ENCODE measurements around the gene BUD31.
"Not testable (repeated sequence)": the region's sequence is repeated elsewhere in the genome, so short reads cannot be mapped to it uniquely, and the experiment has no call there.

BUD31 gene

DNA sequence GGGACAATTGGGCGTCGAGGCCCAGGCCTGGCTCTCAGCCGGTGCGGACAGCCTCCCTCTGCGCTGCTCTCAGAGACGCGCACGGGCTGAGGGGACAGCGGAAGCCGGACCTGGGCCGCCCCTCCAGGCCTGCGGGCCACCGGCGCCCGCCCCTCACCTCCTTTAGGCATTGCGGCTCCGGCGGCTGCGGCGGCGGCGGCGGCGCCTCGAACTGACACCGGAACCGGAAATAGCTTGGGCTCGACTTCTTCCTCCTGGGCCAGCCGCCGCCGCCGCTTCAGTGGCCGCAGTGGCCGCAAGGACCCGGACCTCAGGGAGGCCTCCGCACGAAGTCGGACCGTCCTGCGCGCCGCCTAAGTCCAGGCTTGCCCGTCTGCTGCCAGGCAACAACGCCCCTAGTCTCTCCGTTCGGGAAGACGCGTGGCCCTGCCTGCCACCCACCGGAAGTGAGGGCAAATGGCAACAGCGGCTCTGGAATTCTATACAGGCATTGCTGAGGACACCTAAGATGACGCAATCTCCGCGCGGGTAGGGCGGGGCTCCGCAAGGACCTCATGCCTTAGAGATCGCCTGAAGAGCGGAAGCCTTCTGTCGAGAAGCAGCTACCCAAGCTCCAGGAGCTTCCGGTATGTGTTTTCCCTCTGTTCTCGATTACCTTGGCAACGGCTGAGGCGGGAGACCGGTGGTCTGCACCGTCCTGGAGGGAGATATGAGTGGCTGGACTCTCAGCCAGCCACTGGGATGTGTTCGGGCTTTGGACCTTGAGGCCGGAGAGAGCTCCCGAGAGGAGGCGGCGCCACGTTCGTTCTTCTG lies at the start of gene BUD31, which contains the start of gene PDAP1:
BUD31 (plus strand) TSS at position 591 of the 813 bp plus-strand sequence. CDS start 2,124 bp downstream, outside the sequence.
PDAP1 (minus strand) TSS at position 219 of the 813 bp plus-strand sequence; CDS start at position 170, 49 bp downstream.
- DNase-seq (ENCODE audit: low read depth in 1 of 2, low spot score in 1 of 2): peak; percentile 91 to 94

DNA sequence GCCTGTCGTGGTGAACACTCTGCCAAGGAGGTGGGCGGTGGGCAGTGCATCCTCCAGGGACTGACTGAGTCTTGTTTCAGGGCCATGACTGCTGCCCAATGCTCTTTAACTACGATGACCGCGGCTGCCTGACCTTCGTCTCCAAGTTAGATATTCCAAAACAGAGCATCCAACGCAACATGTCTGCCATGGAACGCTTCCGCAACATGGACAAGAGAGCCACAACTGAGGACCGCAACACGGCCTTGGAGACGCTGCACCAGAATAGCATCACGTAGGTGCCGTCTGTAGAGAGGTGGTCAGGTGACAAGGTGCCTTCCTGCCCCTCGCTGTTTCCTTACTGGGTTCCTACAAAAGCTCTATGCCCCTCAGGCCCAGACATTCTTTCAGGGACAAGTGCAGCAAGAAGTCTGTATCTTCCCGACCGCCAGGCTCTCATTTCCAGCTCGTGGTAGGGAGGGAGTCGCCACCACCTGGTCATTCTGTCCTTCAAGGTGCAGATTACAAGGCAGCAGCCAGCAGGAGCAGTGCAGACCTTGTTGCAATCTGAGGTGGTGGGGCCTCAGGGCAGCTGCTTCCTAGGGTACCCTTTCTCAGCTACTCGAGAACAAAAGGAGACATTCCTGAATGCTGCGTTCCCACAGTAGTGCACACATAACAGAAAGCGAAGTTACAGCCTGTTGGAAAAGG lies 49.2 kb upstream of the BUD31 start:
- no peak for DNase-seq (ENCODE audit: low read depth in 1 of 2, low spot score in 1 of 2)

DNA sequence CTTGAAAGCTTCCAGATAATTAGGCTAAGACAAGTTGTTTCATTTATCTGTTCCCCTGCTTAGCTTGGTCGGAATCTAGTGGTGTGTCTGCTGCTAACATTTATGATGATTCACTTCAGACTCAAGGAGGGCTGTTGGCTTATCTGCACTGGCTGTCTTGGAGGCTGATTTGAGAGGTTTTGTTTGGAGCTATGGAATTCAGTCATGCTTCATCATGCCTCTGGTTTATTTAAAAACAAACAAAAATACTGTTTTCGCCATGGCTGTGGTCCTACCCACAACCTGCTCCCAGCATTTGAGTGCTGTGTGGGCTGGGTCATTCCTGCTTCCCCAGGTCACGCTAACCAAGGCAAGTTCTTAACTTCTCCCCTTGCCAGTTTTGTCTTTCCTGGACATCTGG lies 46.0 kb upstream of the BUD31 start:
- DNase-seq (ENCODE audit: low read depth in 1 of 2, low spot score in 1 of 2): no peak

DNA sequence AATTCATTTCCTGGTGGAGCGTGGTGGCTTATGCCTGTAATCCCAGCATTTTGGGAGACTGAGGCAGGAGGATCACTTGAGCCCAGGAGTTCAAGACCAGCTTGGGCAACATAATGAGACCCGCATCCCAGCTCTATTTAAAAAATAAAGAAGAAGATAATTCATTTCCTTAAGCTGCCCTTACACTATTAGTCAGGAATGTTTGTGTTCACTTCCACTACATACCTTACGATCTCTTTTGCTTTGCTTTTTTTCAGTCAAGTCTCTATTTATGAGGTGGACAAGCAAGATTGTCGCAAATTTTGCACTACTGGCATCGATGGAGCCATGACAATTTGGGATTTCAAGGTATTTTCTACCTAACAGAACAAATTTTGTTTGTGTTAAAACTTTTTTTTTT lies 45.5 kb upstream of the BUD31 start:
- DNase-seq (ENCODE audit: low read depth in 1 of 2, low spot score in 1 of 2): no peak

DNA sequence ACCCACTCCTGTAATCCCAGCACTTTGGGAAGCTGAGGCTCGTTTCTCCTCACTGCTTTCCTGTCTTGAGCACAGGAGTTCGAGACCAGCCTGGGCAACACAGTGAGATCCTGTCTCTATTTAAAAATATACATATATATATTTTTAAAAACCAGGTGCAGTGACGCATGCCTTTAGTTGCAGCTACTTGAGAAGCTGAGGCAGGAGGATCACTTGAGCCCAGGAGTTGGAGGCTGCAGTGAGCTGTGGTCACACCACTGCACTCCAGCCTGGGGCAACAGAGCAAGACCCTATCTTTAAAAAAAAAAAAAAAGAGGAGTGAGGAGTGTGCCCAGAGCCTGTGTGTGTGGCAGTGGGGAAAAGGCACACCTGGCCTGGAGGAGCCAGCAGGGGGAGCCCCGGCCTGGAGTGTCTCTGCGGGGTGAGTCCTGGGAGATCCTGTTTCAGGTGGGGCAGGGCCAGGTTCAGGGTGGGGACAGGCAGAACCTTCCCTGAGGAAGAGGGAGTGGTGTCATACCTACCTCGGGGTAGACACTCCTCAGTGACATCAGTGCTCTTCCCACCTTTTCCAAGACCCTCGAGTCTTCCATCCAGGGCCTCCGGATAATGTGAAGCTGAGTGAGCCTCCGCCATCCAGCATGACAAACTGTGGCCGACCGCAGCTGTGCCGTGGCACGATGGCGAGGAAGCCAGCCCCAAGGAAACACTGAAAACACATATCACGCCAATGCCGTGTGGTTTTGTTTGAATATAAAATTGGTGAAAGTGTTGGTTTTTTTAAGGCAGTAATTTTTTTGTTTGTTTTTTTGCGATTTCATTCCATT lies 43.2 kb upstream of the BUD31 start:
- peak; percentile 30 to 50 for DNase-seq (ENCODE audit: low read depth in 1 of 2, low spot score in 1 of 2)

DNA sequence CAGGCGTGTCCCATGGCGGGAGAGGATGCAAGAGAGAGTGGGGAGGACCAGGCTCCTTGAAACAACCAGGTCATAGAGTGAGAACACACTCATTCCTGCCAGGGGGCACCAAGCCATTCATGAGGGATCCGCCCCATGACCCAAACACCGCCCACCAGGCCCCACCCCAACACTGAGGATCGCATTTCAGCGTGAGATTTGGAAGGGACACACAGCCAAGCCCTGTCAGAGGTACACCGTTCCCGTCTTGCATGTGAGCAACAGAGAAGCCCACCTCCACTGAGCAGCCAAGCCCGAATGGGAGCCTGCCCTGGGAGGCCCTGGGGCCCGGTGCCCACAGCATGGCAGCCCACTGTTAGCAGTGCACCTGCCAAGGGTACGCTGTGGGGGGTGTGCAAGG lies 42.1 kb upstream of the BUD31 start:
- DNase-seq (ENCODE audit: low read depth in 1 of 2, low spot score in 1 of 2): no peak

DNA sequence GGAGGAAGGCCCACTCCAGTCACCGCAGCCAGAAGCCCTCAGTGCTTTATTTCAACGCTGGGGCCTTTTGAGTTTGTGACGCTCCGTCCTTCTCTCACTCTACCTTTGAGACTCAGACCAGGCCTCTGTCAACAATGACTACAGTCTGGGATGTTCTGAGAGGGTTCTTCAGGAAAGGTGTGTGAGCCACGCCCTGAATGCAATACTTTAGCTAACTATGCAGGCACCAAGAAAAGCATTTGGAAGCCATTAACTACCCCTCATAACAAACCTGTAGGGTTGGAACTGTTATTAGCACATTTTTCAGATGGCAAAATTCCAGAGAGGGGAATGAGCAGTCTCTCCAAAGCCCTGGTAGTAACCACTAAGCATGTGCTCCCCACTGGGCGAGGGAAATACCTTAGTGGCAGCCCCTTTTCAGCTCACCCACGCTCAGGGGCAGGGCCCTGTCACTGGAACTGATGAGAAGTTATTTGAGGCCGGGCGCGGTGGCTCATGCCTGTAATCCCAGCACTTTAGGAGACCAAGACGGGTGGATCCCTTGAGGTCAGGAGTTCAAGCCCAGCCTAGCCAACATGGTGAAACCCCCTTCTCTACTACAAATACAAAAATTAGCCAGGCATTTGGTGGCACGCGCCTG lies 39.9 kb upstream of the BUD31 start:
- no peak for DNase-seq (ENCODE audit: low read depth in 1 of 2, low spot score in 1 of 2)

DNA sequence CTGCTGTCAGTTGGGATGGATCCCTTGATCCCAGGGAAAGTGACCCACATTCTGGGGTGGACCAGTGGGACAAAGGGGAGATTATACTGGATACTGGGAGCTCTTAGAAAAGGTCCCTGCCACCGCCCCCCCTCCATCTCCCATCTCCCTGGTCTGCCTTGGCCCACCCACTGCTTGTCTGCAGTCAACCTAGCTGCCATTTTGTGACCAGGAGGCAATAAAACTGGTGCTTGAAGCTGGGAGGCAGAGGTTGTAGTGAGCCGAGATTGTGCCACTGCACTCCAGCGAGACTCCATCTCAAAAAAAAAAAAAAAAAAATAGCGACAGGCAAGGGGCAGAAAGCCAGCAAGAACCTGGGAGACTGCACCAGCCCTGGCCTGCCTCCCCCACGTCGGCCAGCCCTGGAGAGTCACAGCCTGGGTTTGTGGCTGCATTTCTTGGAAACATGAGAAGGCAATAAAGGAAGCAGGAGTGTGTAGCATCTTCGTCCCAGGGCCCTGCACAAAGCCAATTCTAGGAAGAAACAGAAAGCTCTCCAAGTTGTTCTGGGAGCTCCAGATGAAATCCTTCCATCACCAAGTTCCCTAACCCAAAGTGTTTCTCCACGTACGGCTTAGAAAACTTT lies 38.9 kb upstream of the BUD31 start:
- no peak for DNase-seq (ENCODE audit: low read depth in 1 of 2, low spot score in 1 of 2)

DNA sequence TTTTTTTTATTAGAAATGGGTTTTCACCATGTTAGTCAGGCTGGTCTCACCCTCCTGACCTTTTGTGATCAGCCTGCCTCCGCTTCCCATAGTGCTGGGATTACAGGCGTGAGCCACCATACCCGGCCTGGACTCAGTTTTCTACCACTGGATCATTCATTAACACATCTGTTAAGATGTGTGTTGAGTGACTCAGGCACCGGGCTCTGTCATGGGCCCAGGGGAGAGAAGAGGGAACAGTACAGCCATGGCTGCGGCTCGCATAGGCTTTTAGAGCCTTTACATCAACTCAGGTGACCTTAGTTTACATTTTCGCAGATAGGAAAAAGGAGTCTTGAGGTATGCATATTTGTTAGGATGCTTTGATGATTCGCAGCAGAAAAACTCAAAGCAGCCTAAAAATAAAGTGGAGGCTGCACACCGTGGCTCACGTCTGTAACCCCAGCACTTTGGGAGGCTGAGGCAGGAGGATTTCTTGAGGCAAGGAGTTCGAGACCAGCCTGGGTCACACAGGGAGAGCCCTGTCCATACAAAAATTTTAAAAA lies 37.3 kb upstream of the BUD31 start:
- DNase-seq (ENCODE audit: low read depth in 1 of 2, low spot score in 1 of 2): no peak

DNA sequence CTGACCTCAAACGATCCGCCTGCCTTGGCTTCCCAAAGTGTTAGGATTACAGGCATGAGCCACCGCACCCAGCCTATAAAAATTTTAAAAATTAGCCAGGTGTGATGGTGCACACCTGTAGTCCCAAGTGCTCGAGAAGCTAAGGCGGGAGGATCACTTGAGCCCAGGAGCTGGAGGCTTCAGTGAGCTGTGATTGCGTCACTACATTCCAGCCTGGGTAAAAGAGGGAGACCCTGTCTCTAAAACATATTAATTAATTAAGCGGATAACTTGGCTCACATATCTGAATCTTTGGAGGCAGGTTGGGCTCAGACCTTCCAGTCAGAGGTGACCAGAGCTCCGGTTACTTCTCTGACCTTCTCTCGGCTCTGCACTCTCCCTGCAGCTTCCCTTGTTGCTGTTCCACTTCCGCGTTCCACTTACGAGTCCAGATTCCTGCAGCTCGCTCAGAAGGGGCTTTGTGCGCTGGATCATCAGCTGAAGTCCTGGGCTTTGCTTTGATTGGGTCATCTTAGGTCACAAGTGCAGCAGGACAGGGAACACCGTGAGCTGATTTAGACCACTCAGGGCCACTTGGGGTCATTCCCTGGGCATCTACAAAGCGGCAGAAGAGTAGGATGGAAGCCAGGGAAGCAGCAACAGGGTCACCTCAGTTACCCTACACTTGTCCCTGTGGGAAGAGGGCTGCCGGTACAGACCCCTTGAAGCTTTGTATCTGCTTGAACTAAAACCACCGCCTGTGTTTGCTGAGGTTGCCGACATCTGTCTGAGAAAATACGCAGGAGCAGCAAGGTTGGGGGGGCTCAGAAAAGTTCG lies 36.3 kb upstream of the BUD31 start:
- DNase-seq (ENCODE audit: low read depth in 1 of 2, low spot score in 1 of 2): no peak

DNA sequence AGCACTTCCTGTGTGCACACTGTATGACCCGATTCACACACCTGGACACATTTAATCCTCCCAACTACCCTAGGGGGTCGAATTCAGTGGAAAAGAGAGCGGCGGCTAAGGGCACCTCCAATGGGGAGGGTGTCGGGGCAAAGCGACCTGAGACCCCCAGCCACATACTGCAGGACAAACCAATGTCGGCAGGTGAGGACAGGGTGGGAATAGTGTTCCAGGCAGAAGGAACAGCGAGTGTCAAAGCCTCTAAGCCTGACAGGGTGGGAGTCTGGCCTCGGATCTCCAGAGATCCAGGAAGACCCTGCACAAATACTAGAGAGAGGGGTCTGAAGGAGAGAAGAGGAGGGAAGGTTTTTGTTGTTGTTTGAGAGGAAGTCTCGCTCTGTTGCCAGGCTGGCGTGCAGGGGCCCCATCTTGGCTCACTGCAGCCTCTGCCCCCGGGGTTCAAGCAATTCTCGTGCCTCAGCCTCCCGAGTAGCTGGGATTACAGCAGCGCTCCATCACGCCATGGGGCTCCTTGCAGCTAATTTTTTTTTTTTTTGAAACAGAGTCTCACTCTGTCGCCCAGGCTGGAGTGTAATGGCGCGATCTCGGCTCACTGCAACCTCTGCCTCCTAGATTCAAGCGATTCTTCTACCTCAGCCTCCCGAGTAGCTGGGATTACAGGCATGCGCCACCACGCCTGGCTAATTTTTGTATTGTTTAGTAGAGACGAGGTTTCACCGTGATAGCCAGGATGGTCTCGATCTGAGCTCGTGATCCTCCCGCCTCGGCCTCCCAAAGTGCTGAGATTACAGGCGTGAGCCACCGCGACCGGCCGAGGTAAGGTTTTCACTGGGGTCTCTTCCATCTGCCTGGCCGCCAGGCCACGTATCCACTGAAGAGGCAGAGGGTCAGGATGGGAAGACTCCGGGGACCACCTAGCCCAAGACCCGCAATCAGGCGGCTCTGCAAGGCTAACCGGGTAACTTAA lies 35.4 kb upstream of the BUD31 start:
- no peak for DNase-seq (ENCODE audit: low read depth in 1 of 2, low spot score in 1 of 2)

DNA sequence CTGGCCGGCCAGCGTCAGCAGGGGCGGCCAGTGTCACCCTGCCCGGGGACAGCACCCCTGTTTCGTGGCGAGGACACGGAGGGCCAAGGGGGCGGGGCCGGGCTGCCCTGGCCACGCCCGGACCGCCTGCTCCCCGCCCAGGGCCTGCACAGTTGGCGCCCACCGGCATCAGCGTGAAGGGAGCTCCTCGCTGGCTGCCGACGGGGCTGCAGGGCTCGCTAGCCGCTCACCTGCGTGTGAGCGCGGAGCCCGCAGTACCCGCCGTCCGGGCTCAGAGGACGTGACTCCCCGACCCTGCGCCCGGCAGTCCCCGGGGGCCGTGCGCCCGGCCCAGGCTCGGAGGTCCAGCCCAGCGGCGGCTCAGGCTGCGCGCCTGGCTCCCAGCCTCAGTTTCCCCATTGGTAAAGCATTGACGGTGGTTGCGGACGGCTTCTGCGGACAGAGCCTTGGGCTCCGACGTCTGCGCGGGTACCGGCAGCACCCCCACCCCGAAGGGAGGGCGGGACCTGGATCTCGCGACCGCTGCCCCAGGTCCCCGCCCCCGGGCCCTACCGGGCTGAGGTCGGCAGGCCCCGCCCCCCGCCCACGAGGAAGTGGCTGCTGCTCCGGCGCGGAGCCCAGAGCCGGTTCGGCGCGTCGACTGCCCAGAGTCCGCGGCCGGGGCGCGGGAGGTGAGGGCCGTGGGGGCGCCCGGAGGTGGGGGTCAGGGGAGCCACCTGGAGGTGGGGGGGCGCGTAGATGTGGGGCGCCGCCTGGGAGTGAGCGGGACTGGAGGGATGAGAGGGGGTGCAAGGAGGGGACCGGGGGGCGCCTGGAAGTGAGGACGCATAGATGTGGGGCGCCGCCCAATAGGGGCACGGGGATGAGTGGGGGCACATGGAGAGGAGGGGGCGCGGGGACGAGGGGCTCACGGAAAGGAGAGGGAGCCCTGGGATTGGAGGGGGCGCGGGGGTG lies 34.4 kb upstream of the BUD31 start, which contains the start of gene ARPC1B:
ARPC1B (plus strand) TSS at position 620 of the 954 bp plus-strand sequence. CDS start 10,985 bp downstream, outside the sequence.
- peak; percentile 70 to 80 for DNase-seq (ENCODE audit: low read depth in 1 of 2, low spot score in 1 of 2)

DNA sequence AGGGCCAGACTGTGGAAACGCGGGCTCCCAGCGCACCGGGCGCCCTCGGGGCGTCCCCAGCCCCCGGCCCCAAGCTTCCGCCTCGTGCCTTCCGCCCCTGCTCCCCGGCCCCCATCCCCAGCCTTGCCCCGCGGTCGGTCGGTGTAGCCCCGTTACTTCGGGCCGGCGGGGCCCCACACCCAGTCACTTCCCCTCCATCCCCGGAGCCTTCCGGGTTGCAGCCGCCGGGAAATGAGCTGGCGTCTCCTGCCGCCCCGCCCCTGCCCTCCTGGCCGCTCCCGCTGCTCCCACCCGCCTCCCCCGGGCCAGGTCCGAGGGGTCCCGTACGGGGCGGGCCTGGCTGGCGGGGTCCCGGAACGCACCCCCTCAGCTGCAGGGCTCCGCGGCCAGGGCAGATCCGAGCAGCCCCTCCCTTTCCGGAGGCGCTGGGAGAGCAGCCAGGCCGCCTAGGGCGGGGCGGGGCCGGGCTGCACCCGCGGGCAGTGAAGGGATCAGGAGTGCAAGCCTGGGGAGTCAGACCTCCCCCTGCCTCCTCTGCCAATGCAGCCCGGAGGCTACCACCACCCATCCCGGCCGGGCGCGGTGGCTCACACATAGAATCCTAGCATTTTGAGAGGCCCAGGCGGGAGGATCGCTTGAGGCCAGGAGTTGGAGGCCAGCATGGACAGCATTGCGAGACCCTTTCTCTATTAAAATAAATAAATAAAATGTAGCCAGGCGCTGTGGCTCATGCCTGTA lies 33.5 kb upstream of the BUD31 start:
- no peak for DNase-seq (ENCODE audit: low read depth in 1 of 2, low spot score in 1 of 2)

DNA sequence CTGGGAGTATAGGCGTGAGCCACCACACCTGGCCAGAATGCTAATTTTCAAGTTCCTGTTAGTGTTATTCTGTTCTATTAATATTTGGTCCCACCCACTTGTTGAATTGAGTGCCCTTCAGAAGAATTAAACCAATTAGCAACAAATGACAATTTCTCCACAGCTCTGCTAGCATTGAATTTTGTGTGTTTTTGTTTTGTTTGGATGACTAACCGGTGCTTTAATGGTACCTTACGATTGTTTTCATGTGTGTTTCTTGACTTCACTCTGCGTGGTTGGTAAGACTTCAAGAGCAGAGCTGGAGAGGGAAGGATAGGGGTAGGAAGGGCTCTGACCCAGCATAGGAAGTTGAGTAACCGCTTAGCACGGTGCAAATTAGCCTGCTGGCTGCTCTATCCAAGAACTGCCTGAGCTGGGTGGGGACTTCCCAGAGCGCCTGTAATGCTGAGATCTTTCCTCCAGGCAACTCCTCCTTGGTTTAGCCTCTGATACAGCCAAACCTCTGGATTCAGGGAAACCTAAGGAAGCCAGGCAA lies 29.7 kb upstream of the BUD31 start:
- DNase-seq (ENCODE audit: low read depth in 1 of 2, low spot score in 1 of 2): no peak

DNA sequence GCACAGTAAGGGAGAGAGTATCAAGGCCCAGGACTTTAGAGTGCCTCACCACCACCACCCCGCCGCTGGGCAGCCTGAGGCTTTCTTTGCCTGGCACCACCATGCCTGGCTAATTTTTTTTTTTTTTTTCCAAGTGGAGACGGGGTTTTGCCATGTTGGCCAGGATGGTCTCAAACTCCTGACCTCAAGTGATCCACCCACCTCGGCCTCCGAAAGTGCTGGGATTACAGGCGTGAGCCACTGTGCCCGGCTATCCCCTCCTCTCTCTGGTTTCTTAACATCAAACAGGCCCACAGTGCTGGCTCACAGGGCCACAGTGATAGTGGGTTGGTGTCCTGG lies 29.1 kb upstream of the BUD31 start:
- DNase-seq (ENCODE audit: low read depth in 1 of 2, low spot score in 1 of 2): not testable (repeated sequence)

All from activated CD4-positive, alpha-beta T cell treated with anti-CD3 and anti-CD28 coated beads, Interleukin-2, amount 50 U/mL, for 24 hours (primary cell).